Measurements from ENCODE around the gene PALLD.
"Not testable (repeated sequence)": the region's sequence is repeated elsewhere in the genome, so short reads cannot be mapped to it uniquely, and the experiment has no call there.

Gene PALLD

DNA sequence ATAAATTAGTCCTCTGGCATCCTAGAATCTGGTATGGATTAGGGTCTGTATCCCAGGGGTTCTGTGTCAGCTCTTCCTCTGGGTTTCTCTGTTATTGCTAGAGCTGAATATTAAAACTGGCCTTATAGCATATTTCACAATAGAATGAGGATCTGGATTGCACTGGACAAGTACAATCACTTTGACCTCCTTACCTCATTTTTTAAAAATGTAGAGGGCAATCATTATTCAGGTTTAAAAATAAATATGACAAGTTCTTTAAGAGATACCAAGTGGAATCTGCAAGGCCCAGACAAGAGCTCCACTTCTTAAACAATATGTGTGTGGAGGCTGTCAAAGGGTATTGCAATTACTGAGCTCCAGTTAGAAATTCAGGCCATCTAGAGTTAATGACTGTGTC is 1.4 kb downstream of the PALLD start:
- no peak for FAIRE-seq

DNA sequence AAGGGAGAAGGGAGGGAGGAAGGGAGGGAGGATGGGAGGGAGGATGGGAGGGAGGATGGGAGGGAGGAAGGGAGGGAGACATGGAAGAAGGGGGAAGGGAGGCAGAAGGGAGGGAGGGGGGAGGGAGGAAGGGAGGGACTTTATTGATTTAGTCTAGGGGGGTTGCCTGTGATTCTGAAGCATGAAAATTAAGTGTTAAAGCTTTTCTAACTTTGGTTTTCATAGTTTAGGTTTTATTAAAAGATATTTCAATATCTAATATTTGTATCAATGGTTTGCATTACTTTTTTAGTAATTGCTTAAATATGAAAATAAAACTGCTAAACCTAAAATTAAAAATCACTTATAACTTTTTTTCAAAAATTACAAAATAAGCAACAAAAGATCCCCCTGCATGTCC is 2.4 kb downstream of the PALLD start:
- no peak for FAIRE-seq

DNA sequence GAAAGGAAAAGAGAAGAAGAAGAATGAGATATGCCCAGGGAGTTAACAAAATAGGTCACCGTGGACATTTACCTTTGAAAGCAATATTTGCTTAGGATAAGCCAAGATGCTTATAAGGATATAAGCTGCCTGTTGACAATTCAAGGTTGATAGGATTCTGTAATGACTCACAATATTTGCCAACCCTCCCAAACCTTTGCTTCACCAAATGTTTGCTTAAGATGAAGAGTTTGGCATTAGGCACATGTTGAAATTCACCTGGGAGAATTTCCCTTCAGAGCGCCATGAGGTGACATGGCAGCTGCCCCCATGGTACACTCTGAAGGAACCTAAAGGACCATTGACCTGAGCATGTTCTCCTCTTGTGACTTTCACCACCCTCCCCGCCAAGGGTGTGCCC is 4.6 kb downstream of the PALLD start:
- FAIRE-seq: no peak

DNA sequence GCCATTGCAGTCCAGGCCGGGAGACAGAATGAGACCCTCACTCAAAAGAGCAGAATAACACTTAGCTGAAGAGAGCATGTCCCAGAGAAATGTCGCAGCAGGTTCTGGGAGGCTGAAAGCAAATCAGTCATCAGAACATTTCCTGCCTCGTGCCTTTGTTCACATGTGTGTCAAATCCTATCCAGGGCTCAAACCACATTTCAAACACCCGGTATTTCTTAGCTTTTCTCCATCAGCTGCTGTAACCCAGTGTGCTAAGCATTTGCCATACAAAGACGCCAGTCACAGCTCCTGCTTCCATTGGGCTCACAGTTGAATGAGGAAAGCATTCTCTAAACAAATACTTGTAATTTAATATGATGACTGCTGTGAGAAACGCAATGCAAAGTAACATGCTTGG is 6.0 kb downstream of the PALLD start:
- no peak for FAIRE-seq

DNA sequence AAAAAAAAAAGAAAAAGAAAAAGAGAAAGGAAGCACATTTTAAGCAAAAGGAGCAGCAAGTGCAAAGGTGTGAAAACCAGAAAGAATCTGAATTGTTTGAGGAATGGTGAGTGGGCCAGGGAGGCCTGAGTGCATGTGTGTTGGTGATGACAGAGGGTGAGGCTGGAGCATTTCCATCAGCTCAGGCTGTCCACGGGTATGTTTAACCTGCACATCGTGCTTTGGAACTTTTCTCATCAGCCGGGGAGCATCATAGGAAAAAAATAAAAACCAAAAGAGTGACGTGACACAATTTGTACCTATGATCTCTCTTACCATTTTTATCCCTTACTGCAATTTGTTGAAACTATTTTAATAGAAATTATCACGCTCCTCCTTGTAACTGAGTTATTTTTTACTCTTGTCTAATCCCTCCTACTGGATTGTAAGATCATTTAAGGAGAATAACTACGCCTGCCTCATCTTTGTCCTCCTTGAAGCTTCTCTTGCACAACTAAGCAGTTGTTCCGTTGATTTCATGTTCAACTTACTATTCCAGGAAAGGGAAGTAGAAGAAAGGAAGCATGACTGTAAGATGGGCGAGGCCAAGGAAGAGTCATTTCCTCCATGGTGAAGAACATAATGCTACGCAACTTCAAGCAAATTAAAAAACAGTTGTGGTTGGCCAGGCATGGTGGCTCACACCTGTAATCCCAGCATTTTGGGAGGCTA is 7.0 kb downstream of the PALLD start:
- FAIRE-seq: no peak

DNA sequence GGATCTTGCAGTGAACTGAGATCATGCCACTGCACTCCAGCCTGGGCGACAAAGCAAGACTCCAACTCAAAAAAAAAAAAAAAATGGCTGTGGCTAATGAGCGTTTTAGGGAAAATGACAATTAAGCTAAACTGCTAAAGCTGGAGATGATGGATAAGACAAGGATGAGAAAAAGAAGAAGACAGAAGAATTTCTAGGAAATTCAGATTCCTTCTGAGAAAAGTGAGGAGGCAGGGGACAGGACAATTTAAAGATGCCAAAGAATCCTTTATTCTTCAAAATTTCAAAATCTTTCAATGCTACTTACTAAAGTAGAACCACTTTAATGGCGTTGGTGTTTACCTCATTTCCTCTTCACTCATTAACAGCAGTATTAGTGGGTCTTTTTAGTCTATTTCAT is 7.7 kb downstream of the PALLD start:
- no peak for FAIRE-seq

DNA sequence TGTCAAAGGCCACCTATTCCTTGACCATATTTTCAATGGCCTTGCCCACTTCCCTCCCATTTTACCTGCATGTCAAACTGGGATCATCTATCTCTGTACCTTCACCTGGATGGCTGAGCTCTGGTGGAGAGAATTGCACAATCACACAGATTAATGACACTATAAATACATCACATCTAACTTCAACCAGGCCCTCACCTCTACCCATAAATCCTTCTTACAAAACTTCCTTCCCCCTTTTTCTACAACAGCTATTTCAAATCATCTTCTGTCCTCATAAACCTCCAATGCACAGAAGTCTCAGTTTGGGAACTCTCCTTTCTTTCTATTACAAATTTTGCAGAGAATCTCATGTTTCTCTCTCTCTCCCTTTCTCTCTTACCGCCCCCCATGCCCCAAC is 9.2 kb downstream of the PALLD start:
- no peak for FAIRE-seq

DNA sequence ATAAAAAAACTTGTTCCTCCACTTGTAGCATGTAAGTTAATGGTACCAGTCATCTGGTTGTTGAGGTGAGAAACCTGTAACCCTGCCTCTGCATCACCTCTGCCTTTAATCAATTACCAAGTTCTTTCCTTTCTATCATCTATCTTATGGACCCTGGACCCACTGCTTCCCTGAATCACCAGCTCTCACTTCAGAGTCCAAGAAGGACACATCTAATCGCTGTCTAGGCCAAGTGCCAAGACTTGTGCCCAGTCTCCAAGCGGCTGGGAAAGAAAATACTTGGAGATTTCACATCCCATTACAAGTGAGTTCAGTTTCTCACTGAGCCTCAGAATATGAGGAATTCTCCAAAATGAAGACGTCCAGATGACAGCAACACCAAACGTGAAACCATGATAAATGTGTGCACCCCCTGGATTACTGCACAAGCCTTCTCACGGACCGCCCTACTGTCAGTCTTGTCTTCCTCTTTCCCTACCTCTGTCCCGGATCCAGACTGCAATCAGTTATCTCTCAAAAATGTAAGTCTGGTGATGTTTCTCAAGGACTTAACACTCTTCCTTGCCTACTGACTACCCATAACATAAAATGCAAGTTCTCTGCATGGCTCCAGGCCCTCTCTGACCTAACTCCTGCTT is 10.4 kb downstream of the PALLD start:
- no peak for FAIRE-seq

DNA sequence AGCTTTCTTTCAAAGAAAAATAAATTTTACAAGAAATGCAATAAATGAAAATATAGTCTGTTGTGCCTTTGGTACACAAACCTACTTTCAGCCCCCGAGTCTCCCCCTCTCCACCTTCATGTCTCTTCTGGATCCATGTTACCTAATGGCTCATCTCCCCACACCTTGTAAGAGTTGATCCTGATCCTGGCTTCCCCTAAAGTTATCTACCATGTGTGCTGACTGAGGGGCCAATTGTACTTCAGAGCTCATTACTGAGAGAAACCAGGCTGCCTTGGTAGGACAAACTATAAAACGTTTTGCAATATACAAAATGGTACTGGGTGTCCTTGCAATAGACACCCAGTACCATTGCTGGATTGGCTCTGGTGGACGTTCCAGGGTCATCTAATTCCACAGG is 11.8 kb downstream of the PALLD start:
- FAIRE-seq: no peak

DNA sequence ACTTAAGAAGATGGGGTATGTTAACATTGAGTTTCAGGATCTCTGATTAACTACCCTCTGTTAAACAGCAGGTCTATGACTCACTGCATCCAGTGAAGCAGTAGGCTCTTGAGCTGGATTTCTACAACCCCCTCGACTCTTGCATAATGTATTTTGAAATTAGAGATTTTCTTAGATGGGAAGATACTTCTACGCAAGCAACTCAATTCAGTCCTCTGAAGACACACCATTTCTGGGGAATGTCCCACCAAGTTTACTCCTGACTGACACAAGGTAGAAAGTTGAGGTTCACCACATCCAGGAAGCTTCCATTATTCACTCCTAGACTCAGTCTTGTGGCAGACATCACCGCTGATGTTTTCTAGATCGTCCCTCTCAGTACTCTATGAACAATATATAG is 12.9 kb downstream of the PALLD start:
- FAIRE-seq: no peak

DNA sequence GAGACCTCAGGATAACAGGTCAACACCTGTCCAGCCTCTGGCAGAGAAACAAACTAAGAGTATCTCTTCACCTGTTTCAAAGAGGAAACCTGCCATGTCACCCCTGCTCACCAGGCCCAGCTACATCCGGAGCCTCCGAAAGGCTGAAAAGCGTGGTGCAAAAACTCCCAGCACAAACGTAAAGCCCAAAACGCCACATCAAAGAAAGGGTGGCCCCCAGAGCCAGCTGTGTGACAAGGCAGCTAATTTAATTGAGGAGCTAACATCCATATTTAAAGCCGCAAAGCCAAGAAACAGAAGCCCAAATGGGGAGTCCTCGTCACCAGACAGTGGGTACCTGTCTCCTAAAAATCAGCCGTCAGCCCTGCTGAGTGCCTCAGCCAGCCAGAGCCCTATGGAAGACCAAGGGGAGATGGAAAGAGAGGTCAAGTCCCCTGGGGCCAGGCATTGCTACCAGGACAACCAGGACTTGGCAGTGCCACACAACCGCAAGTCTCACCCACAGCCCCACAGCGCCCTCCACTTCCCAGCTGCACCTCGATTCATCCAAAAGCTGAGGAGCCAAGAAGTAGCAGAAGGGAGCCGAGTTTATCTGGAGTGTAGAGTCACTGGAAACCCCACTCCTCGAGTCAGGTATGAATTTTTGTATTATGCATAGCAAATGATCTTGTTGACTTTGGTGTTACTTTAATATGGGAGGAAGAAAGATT is 15.1 kb downstream of the PALLD start:
- no peak for FAIRE-seq

DNA sequence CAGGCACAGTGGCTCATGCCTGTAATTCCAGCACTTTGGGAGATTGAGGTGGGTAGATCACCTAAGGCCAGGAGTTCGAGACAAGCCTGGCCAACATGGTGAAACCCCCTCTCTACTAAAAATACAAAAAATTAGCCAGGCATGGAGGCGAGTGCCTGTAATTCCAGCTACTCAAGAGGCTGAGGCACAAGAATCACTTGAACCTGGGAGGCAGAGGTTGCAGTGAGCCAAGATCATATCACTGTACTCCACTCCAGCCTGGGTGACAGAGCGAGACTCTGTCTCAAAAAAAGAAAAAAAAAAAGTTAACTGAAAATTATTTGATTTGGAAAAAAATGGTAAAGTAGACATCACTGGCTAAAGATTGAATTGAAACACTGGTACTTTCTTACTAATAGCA is 17.0 kb downstream of the PALLD start:
- not testable (repeated sequence) for FAIRE-seq

DNA sequence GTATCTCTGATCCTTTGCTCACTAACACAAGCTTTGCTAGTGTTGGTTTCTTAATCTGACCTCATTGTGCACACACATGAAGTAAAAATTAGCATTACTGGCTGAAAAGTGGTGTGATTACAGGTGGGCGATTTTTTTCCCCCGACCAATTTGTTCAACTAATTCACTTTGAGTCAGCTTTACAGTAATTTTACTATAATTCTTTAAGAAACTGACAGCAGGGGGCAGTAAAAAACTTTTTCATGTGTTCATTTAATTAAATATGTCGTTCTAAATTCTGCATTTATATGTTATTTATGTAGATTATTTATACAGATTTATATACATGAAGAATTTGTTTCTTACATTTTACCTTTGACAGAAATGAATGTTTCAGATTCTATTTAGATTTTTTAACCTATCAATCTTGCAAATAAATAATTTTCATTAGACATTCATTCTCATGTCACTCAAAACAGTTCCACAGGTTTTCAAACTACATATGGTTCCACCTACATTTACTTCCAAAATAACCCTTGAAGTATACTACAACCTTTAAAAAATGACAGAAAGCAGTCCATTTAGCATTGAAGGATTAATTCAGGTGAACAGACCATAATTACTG is 17.5 kb downstream of the PALLD start:
- peak; percentile 63 for FAIRE-seq

DNA sequence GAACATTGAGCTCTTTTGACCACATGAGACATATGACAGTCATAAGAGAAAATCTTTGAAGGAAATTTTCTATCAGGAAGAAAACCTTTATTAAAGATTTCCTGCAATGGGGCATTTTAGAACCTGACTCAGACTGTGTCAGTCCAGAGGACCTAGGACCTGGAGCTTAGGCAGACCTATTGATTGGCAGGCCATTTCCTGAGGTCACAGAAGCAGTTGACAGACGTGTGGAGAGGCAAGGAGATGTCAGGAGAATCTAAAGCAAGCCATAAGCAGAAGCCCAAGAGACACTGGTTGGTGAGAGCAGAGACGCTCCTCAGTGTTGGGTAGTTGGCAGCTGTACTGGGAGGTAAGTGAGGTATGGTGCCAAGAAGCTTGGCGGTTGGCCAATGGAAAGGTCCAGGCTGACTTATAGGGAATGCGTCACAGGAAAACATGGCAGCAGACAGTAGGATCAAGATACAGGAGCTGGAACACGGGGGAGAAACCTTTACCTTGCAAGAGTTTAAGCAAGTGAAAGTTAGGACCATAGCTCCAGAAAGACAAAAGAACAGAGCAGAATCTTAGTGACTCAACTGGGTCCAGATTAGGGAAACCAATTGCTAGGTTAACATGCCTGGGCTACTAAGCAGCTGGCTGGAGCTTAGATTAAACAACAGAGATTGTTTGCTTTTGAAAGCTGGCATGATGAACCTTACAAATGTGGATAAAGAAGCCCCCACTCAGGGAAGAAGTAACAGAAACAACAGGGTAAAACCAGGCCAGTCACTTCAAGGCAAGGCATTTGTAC is 18.6 kb downstream of the PALLD start:
- FAIRE-seq: no peak

DNA sequence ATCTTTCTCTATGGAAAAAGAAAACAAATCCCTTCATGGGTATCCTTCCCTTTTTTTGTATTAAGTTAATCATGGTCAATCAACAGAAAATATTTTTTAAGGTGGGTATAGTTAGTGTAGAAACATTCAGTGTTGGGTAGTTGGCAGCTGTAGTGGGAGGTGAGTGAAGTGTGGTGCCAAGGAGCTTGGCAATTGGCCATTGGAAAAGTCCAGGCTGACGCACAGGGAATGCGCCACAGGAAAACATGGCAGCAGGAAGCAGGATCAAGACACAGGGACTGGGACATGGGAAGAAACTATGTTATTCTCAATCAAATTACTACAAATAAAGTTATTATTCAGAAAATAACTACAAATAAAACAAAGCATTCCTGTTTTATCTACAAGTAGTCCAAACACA is 20.0 kb downstream of the PALLD start:
- FAIRE-seq: no peak

DNA sequence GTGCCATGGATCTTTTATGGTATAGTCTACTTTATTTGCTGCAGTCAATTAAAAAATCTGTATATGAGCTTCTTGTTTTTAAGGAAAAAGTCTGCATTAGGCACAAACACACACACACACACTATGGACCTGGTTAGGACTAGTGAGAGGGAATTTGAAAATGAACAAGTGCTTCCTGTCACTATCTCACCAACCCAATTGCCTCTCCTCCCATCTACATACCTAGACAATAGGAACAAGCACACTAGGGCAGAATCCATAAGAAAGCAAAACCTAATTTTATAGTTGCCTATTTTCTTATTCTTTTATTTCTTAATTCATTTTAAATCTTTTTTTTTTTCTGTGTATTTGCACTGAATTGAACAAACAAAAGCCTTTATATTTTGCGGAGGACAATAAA is 22.7 kb downstream of the PALLD start:
- no peak for FAIRE-seq

DNA sequence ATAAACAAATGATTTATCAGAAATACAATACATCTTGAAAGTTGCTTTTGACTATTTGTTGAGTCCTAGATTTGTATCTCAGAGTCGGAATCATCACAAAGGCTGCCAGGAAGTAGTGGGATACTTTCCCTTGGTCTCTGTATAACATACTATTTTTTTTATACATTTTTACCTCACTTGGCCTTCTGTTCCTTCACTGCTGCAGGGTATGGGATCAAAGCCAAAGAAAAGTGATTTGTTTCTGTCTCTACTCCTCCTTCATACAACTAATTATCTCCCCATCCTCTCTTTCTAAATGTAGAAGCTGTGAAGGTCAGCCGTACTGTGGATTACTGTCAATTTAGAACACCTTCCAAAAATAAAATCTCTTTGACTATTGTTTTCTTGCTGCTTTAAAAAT is 24.9 kb downstream of the PALLD start:
- FAIRE-seq: no peak

DNA sequence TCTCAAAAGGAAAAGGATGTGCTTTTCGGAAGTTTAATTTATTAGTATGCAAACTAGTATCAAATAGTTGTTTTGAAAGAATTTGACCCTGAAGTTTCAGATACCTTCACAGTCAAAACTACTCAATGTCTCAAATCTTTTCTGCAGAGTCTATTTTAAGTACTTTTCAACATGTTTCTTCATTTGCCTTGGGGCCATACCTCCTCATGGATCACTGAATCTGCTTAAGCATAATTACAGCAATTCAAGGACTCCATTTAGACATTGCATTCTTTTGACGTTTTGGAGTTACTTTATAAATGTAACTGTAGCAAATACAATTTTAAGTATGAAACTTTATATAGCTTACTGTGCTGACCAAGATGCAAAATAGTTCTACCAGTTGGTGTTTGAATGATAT is 25.5 kb downstream of the PALLD start:
- FAIRE-seq: no peak

DNA sequence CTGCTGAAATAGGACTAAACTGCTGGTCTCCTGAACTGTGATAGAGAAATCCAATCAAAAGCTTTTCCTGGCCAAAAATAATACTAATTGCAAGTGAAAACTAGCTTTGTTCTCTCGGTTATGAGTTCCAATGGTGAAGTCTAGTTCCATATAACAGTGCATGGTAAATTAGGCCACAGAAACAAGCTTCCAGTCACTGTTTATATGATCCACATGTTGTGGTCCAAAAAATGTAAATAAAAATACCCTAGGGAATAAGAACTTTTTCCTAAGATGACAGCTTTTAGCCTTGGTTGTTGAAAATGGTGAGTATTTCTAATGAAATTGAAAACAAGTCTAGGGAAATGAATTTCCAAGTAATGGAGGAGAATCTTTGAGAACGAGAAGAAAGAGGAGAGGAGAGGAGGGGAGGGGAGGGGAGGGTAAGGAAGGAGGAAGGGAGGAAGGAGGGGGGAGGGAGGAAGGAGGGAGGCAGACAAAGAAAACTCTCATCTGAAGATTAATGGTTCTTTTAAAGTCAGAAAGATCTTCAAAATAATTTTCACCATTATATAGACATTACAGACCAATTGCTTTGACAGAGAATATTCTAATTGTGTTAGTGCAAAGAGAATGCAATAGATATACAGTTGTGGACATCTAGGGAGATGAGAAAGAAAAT is 26.1 kb downstream of the PALLD start:
- FAIRE-seq: no peak

DNA sequence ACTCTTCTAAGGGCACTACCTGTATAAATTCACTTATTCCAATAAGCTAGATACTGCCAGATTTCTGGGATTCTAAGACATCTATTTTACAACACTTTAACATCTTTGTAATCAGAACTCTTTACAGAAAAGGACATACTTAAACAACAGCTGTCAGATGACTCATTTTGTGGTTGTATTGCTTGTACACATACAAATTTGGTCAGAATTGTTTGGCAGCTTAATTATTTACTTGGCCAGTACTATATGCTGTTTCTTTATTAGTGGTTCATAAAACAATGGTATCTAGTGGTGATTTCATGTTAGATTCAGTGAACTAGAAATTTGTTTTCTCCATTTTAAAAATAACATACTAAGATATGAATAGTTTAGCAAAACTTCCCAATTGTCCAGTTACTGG is 27.2 kb downstream of the PALLD start:
- FAIRE-seq: no peak

DNA sequence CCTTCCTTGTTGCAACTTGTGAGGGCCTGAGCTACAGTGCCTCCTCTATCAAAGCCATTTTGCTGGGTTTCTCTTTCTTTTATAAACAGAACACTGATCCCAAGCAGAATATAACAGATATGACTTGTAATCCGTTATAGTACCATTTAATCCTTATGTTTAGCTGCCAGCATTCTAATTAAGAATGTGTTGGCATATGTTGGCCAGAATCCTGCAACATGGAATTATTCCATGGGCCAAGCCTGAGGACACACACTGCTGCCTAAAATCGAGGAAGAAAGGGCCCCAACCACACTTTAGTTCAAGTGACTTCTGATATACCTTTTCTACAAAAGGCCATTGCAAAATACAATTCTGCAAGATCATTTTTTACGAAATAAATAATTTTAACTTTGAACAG is 28.0 kb downstream of the PALLD start:
- FAIRE-seq: no peak

DNA sequence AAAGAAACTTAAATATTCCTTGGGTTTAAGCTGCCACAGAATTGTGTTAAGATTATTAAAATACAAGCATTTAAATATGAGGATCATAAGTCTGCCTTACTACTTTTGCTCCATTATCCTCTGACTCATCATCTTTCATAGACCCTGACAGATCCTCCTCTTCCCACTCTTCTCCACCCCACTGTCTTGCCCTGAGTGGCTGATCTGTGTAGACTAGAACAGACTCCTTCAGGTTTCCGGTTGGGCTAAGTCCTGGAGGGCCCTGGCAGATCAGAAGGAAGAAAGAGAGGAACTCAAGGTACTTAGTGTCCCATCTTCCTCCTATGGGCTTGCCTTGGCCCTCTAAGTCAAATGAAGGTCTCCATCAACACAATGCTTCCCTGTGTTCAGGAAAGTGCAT is 30.7 kb downstream of the PALLD start:
- no peak for FAIRE-seq

Measured in G401.6 (cell line).